Stimulated activated CD8-positive, alpha-beta memory T cell treated with anti-CD3 and anti-CD28 coated beads, Interleukin-7, amount 100 ng/mL, for 1 hour (primary cell): ENCODE measurements around the gene FCRLA.
A peak's percentile ranks its signal among the peaks of the same experiment; 100 is the strongest.

ENCODE experiments used
- DNase-seq, 2 donors: peaks; one replicate each; pipeline ENCODE4 v3.0.0-alpha.2; 2020; ENCODE audit warnings: low read depth in 2 of 2

Gene FCRLA

DNA sequence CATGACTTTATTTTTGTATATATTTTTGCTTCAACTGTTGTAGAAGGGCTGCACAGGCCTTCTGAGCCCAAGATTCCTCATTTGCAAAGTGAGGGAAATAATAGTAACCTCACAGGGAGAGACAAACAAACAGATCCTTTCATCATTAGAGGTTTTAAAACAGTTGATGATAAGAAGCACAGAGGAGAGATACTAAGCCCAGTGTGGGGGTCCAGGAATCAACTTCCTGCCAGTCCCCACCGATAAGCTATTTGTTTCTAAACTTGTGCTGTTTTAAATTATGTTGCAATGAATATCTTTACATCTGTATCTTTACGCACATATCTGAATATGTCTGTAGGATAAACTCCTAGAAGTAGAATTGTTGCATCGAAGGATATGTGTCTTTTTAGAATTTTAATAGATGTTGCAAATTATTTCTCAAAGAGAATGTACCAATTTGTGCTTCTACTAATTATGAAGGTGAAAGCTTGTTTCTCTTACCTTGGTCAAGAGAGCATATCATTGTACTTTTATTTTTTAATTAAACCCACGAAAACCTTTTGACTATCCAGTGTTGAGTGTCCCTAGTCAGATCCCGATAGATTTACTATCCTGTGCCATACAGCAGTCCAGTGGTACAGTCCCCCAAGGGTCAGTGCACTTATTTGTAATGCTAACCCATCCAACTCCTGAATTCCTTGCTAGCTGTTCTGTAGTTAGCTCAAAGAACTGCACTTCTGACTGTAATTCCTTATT lies 25.1 kb downstream of the FCRLA start:
- no peak for DNase-seq

DNA sequence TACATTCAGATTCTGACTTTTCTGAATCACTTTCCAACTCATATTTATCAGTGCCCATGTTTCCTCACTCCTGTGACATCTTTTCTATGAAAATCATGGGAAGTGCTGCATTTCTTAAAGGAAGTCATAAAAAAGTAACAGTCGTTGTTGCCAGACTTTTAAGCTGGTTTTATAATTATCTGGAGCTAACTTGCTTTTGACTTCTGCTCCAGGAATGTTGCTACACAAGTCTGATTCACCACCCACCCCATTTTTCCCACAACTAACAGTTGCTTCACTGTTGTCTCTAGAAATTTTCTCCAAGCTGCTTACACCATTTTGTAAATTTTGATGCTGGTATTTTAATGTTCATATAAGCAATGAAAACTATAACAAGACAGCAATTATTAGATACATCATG lies 26.5 kb downstream of the FCRLA start:
- no peak for DNase-seq

DNA sequence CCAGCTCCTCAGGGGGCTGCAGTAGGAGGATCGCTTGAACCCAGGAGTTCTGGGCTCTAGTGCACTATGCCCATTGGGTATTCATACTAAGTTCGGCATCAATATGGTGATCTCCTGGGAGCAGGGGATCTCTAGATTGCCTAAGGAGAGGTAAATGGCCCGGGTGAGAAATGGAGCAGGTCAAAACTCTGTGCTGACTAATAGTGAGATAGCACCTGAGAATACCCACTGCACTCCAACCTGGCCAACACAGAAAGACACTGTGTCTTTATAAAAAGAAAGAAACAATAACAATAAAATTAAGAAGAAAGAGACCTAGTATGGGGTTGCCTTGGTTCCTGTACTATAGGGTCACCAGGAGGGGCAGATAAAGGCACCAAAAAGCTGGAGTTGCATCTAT lies 28.8 kb downstream of the FCRLA start:
- no peak for DNase-seq

DNA sequence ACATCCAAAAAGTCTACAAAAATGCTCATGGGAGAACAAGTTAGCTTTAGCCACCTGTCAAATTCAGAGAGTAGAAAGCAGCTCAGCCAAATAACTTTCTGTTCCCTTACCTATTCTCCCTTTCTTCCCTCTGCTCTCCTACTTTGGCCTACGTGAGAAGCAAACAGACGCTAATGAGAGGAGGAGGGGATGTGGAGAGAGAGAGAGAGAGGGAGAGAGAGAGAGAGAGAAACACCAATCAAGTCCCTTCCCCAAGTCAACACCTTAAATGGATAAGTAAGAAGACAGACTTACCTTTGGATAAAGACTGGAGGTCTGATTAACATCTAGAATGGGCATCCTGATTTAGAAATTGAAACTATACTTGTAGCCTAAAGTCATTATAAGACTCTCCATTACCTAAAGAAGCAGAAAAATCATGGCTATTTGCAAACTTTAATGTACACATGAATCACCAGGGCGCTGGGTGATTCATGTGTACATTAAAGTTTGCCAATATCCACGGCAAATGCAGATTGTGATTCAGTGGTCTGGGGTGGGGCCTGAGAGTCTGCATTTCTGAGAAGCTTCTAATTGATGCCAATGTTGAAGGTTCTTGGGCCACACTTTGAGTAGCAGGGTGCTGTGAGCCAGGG lies 29.4 kb downstream of the FCRLA start:
- no peak for DNase-seq

DNA sequence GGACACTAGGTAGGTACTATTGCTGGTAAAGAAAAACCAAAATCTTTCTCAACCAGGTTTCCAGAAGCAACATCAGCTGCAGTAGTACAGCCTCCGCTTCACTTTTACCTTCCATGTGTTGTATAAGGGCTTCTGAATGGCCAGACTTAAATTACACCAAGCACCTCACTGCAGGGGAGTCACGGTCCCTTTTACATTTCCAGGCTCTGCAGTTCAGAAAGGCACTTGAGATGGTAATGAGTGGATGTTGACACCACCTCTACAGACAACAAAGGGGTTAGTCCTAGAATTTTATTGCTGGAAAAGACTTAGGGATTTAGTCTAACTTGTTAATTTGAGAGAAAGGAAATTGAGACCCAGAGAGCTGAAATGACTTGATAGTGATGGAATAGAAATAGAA lies 30.6 kb downstream of the FCRLA start:
- DNase-seq: no peak

DNA sequence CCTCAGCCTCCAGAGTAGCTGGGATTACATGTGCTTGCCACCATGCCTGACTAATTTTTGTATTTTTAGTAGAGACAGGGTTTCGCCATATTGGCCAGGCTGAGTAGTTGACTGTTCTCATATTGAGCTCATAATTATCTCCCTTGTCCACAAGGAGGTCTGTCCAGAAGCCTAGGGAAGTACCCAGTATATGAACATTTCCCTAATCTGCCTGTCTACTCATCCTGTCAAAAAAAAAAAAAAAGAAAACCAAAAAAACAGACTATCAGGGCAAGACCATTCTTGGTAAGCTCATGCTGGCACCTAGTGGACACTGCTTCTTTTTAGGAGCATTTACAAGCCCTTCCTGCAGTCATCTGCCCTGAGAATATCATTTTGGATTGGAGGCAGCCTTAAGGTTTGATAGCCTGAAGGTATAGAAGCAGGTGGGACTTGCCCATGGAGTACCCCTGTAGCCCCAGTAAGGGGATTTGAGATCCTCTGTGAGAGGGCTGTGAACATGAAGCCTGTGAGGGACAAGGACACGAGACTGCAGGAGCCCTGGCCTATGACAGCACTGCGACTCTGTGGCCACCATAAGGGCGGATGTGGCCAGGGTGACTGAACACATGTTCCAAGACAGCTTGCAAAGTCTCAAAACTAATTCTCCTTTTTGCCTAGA lies 31.7 kb downstream of the FCRLA start:
- peak; percentile 39 to 54 for DNase-seq

DNA sequence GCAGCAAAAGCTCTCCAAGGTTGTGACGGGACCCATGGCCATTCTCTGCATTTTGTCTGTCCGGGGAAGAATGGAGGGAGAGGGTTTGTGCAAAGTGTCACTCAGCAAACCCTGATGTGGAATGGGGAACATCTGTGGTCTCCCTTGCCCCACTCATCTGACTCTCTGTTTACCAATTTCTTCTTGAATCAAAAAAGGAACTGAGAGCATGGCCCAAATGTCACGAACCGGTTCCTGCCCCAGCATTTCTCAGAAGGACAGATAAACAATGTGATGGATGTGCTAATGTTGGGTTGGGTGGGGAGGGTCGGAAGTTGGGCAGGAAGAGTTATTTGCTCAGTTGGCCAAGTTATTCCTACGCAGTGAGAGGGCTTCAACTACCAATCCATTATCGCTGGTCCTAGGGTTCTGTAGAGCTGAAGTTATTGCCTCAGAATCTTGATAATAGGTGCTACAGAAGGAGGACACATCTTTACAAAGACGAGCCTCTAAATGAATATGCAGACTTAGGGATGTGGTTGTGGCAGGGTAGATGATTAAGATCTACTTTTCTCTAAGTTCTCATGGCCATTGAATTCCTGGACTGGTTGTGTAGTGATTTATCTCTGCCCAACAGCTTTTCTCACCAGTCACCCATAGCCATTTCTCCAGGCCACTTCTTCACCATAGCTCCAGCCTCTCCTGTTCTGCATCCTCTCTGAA lies 33.0 kb downstream of the FCRLA start:
- no peak for DNase-seq

DNA sequence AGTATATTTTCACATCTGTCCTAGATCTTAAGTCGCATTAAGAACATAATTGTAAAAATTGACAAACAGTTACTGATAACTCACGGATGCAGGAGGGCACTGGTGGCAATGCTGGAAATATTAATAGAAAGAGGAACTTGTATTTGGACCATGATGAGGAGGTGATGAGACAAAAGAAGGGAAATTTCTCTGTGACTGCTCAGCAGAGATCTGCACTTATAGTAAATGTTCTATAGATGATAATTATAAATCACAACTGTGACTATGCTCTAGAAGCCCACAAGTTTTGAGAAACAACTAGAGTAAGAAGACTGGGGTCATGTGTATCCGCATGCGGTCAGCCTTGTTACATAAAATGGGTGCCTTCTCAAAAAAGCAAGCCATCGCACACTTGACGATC lies 33.9 kb downstream of the FCRLA start:
- no peak for DNase-seq

DNA sequence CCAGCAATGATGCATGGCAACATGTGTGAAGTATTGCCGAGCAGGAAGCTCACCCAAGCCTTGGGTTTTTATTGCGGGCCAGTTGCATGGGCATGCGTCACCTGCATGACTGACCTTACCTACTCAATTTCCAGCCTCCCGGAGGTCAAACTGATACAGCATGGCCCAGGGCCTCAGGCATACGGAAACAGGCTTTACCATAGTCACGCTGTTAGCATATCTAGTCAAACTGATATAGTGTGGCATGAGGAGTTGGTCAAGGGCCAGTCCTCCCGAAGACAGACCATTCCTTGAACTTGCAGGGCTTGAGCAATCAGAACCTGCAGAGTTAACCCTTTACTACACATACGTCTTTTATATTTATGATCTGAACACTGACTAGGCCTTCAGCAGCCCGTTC lies 36.2 kb downstream of the FCRLA start:
- no peak for DNase-seq

DNA sequence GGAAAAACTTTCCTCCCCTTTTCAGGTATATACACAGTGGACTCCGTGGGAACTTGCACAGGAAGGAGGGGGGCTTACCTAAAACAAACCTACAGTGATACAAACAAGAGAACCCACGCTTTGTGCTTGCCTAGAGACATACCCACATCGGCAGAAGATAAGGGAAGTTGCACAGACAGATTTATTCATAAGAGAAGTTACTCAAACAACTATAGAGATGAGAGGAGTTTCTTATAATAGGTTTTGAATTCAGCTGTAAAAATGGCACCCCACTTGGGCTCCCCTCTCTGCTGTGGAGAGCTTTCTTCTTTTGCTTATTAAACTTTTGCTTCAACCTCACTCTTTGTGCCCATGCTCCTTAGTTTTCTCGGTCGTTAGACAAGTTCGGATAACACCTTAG lies 40.8 kb downstream of the FCRLA start:
- no peak for DNase-seq

DNA sequence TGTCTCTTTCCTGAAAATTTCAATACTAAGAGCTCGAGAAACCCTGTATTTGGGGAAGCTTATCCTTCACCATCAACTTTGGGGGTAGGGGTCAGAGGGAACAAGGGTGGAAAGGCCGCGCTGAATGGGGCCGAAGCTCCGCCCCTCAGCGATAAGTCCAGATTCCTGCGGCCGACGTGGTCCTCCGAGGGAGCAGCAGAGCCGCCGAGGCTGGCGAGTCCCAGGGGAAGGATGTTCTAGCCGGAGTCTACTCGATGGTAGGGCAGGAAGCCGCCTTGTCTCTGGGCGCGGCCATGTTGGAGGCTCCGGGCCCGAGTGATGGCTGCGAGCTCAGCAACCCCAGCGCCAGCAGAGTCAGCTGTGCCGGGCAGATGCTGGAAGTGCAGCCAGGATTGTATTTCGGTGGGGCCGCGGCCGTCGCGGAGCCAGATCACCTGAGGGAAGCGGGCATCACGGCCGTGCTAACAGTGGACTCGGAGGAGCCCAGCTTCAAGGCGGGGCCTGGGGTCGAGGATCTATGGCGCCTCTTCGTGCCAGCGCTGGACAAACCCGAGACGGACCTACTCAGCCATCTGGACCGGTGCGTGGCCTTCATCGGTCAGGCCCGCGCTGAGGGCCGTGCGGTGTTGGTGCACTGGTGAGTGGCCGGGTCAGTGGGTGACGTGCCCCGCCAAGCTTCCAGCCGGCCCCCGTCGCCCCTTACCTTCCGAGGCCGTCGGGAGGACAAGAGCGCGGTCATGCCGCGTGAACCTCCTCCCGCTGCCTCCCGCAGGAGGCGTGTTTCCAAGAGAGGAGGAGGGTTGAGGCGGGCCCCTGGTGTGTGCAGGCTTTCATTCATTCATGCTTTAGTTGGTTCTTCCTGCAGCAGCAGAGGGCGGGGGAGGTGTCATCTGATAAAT lies 42.7 kb downstream of the FCRLA start, which contains the start of gene DUSP12:
Gene DUSP12 (plus strand): TSS at position 278 of the 899 bp plus-strand sequence. CDS start 16 bp downstream, at position 294.
- peak; percentile 62 to 63 for DNase-seq

DNA sequence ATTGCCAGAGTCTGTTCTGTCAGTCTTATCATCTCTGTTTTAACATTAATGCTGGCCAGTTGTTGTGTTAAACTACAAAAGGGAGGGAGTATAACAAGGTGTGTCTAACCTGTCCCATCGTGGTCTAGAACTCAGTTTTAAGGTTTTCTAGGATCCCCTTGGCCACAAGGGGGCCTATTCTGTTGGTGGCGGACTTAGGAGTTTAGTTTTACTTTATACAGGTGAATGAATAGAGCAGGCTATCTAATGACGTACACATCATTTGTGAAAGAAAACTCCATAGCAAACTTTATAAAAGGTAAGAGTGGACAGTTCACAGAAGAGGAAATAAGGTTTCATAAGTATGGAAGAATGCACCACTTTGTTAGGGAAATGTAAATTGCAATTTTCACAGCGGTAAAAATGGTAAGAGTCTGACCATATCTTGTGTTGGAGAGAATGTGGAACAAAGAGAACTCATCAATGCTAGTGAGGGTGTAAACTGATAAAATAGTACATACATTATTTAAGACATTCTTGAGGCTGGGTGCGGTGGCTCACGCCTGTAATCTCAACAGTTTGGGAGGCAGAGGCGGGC lies 56.6 kb downstream of the FCRLA start:
- no peak for DNase-seq
